ENCODE results near the gene ACOT7.
"Not testable (repeated sequence)": the region's sequence is repeated elsewhere in the genome, so short reads cannot be mapped to it uniquely, and the experiment has no call there.

Gene ACOT7

GRCh38 chr1:6417961-6418667 is 24.5 kb upstream of the ACOT7 start:
- Mint-ChIP-seq H3K4me3 (no peak overlapping the region), H3K9me3 (no peaks in the 10 kb centered on the region), H3K27me3 (peaks cover 90% of the 10 kb centered on the region), H3K27ac (no peak overlapping the region), H3K4me1 (peaks cover 7% of the 10 kb centered on the region), H3K36me3 (no peaks in the 10 kb centered on the region)
- ATAC-seq = no peak

GRCh38 chr1:6416906-6417305 is 23.3 kb upstream of the ACOT7 start:
- Mint-ChIP-seq H3K4me1 (peaks cover 7% of the 10 kb centered on the region), H3K36me3 (no peaks in the 10 kb centered on the region), H3K9me3 (no peaks in the 10 kb centered on the region), H3K27ac (no peak overlapping the region), H3K4me3 (no peak overlapping the region), H3K27me3 (peaks cover 85% of the 10 kb centered on the region)
- ATAC-seq = no peak

GRCh38 chr1:6416295-6416656 is 22.7 kb upstream of the ACOT7 start:
- Mint-ChIP-seq H3K36me3 (no peaks in the 10 kb centered on the region), H3K27me3 (peaks cover 79% of the 10 kb centered on the region), H3K9me3 (no peaks in the 10 kb centered on the region), H3K4me3 (no peak overlapping the region), H3K4me1 (peaks cover 7% of the 10 kb centered on the region), H3K27ac (no peak overlapping the region)
- ATAC-seq = no peak

GRCh38 chr1:6414881-6415626 is 21.5 kb upstream of the ACOT7 start:
- H3K9me3 Mint-ChIP-seq = no peaks in the 10 kb centered on the region
- H3K4me1 Mint-ChIP-seq = peaks cover 7% of the 10 kb centered on the region
- H3K4me3 Mint-ChIP-seq = no peak overlapping the region
- H3K27ac Mint-ChIP-seq = peak overlapping the region; percentile 18
- no peak for ATAC-seq
- no peaks in the 10 kb centered on the region for H3K36me3 Mint-ChIP-seq
- H3K27me3 Mint-ChIP-seq = peaks cover 76% of the 10 kb centered on the region

- H3K9me3 Mint-ChIP-seq = no peaks in the 10 kb centered on the region
- peaks cover 7% of the 10 kb centered on the region for H3K4me1 Mint-ChIP-seq
- peak overlapping the region; percentile 18 for H3K27ac Mint-ChIP-seq
- H3K36me3 Mint-ChIP-seq = no peaks in the 10 kb centered on the region
- peak; percentile 67 for ATAC-seq
- H3K4me3 Mint-ChIP-seq = no peak overlapping the region
- peaks cover 72% of the 10 kb centered on the region for H3K27me3 Mint-ChIP-seq
Measured at GRCh38 chr1:6414443-6414844, 20.9 kb upstream of the ACOT7 start.

- no peak overlapping the region for H3K27ac Mint-ChIP-seq
- H3K36me3 Mint-ChIP-seq = no peaks in the 10 kb centered on the region
- peaks cover 7% of the 10 kb centered on the region for H3K4me1 Mint-ChIP-seq
- H3K4me3 Mint-ChIP-seq = no peak overlapping the region
- no peak for ATAC-seq
- no peaks in the 10 kb centered on the region for H3K9me3 Mint-ChIP-seq
- H3K27me3 Mint-ChIP-seq = peaks cover 67% of the 10 kb centered on the region
Measured at GRCh38 chr1:6412896-6413295, 19.3 kb upstream of the ACOT7 start.

- no peaks in the 10 kb centered on the region for H3K9me3 Mint-ChIP-seq
- H3K27me3 Mint-ChIP-seq = peaks cover 41% of the 10 kb centered on the region
- H3K4me1 Mint-ChIP-seq = peaks cover 7% of the 10 kb centered on the region
- H3K27ac Mint-ChIP-seq = no peak overlapping the region
- H3K4me3 Mint-ChIP-seq = no peak overlapping the region
- no peaks in the 10 kb centered on the region for H3K36me3 Mint-ChIP-seq
- ATAC-seq = no peak
Measured at GRCh38 chr1:6410248-6410893, 16.8 kb upstream of the ACOT7 start.

GRCh38 chr1:6409733-6410132 is 16.2 kb upstream of the ACOT7 start:
- Mint-ChIP-seq H3K36me3 (no peaks in the 10 kb centered on the region), H3K27me3 (peaks cover 35% of the 10 kb centered on the region), H3K4me3 (no peak overlapping the region), H3K9me3 (no peaks in the 10 kb centered on the region), H3K4me1 (peaks cover 11% of the 10 kb centered on the region), H3K27ac (no peak overlapping the region)
- no peak for ATAC-seq

- H3K27ac Mint-ChIP-seq = no peak overlapping the region
- no peak for ATAC-seq
- no peak overlapping the region for H3K4me3 Mint-ChIP-seq
- peaks cover 5% of the 10 kb centered on the region for H3K4me1 Mint-ChIP-seq
- H3K27me3 Mint-ChIP-seq = peaks cover 28% of the 10 kb centered on the region
- H3K9me3 Mint-ChIP-seq = no peaks in the 10 kb centered on the region
- H3K36me3 Mint-ChIP-seq = no peaks in the 10 kb centered on the region
Measured at GRCh38 chr1:6409053-6409452, 15.5 kb upstream of the ACOT7 start.

GRCh38 chr1:6408023-6408422 is 14.5 kb upstream of the ACOT7 start:
- peaks cover 18% of the 10 kb centered on the region for H3K27me3 Mint-ChIP-seq
- H3K9me3 Mint-ChIP-seq = no peaks in the 10 kb centered on the region
- no peak for ATAC-seq
- no peak overlapping the region for H3K27ac Mint-ChIP-seq
- no peak overlapping the region for H3K4me3 Mint-ChIP-seq
- peaks cover 5% of the 10 kb centered on the region for H3K4me1 Mint-ChIP-seq
- no peaks in the 10 kb centered on the region for H3K36me3 Mint-ChIP-seq

- no peak for ATAC-seq
- Mint-ChIP-seq H3K9me3 (no peaks in the 10 kb centered on the region), H3K4me3 (no peak overlapping the region), H3K27ac (no peak overlapping the region), H3K4me1 (peaks cover 5% of the 10 kb centered on the region), H3K27me3 (peaks cover 16% of the 10 kb centered on the region), H3K36me3 (no peaks in the 10 kb centered on the region)
Measured at GRCh38 chr1:6401673-6402072, 8.1 kb upstream of the ACOT7 start.

- no peak overlapping the region for H3K27ac Mint-ChIP-seq
Measured at GRCh38 chr1:6399294-6399693, 5.7 kb upstream of the ACOT7 start.

GRCh38 chr1:6397844-6398441 is 4.4 kb upstream of the ACOT7 start:
- Mint-ChIP-seq H3K9me3 (no peaks in the 10 kb centered on the region), H3K27me3 (peaks cover 15% of the 10 kb centered on the region), H3K27ac (peak overlapping the region; percentile 10), H3K36me3 (no peaks in the 10 kb centered on the region), H3K4me1 (peaks cover 7% of the 10 kb centered on the region), H3K4me3 (no peak overlapping the region)
- no peak for ATAC-seq

More at GRCh38 chr1:6399294-6399693, 5.7 kb upstream of the ACOT7 start:
- ATAC-seq = no peak
- Mint-ChIP-seq H3K4me3 (no peak overlapping the region), H3K27me3 (peaks cover 16% of the 10 kb centered on the region), H3K4me1 (peaks cover 3% of the 10 kb centered on the region), H3K36me3 (no peaks in the 10 kb centered on the region), H3K9me3 (no peaks in the 10 kb centered on the region)

- Mint-ChIP-seq H3K27me3 (peaks cover 12% of the 10 kb centered on the region), H3K4me1 (peaks cover 13% of the 10 kb centered on the region), H3K9me3 (no peaks in the 10 kb centered on the region), H3K4me3 (no peak overlapping the region), H3K36me3 (no peaks in the 10 kb centered on the region), H3K27ac (peak overlapping the region; percentile 10)
- no peak for ATAC-seq
Measured at GRCh38 chr1:6396998-6397397, 3.4 kb upstream of the ACOT7 start.

- peaks cover 14% of the 10 kb centered on the region for H3K4me1 Mint-ChIP-seq
- H3K27ac Mint-ChIP-seq, ATAC-seq, H3K9me3 Mint-ChIP-seq, H3K36me3 Mint-ChIP-seq, H3K4me3 Mint-ChIP-seq: not testable (repeated sequence)
- H3K27me3 Mint-ChIP-seq = peaks cover 16% of the 10 kb centered on the region
Measured at GRCh38 chr1:6395781-6396244, 2.2 kb upstream of the ACOT7 start.

All from stimulated activated memory B cell treated with anti-CD40 and anti-IgM and Interleukin-4, amounts not matched to agents 10 μg/mL and 1 μg/mL and 100 μg/mL, for 72 hours (primary cell).